OCI-LY7 (cell line): ENCODE results near the gene SETD7.
"Not testable (repeated sequence)": the region's sequence is repeated elsewhere in the genome, so short reads cannot be mapped to it uniquely, and the experiment has no call there.

Source experiments
- CTCF ChIP-seq: fragments of 200-600 bp; sonication (generic); conservative IDR thresholded peaks from 2 replicates; pipeline ENCODE4 v1.5.1; 2014; ENCODE audit warnings: mild to moderate bottlenecking, antibody characterized with exemption, low read length, moderate library complexity, mixed read lengths
- EZH2phosphoT487 ChIP-seq: fragments of 200-600 bp; sonication (generic); IDR thresholded peaks from 2 replicates; pipeline ENCODE4 v1.6.1; 2018; ENCODE audit warnings: low read depth, borderline replicate concordance, mild to moderate bottlenecking, mixed run types, antibody characterized with exemption, low read length, moderate library complexity, mixed read lengths

DNA sequence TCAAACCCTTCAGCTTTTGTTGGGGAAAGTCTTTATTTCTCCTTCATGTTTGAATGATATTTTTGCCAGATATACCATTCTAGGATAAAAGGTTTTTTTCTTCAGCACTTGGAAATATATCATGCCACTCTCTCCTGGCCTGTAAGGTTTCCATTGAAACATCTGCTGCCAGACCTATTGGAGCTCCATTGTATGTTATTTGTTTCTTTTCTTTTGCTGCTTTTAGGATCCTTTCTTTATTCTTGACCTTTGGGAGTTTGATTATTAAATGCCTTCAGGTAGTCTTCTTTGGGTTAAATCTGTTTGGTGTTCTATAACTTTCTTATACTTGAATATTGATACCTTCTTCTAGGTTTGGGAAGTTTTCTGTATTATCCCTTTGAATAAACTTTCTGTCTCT, 87.3 kb downstream of the SETD7 start:
- not testable (repeated sequence) for TF ChIP-seq CTCF, EZH2phosphoT487
